H1 (cell line): ENCODE results near the gene CRYBB2.

ENCODE experiments used
- BRCA1 ChIP-seq: IDR thresholded peaks from 2 replicates; pipeline ENCODE4 v1.6.1; 2012; ENCODE audit warnings: low read depth, low read length, improper control_type of control experiment
- EP300 ChIP-seq, 2 experiments: IDR thresholded peaks; 1 replicate in 1 of 2; 2 replicates in 1 of 2; pipeline ENCODE4 v1.6.1; 2011 to 2012; ENCODE audit warnings: low read depth in 2 of 2, low read length in 2 of 2, mild to moderate bottlenecking in 2 of 2, borderline replicate concordance in 1 of 2, inconsistent platforms in 1 of 2, moderate library complexity in 1 of 2
- EZH2 ChIP-seq: fragments of 200-600 bp; sonication (generic); IDR thresholded peaks from 2 replicates; pipeline ENCODE4 v1.7.1; 2012; ENCODE audit warnings: low read depth, mild to moderate bottlenecking, moderate library complexity, low read length, inconsistent platforms; ENCODE audit not compliant: severe bottlenecking
- MAFK ChIP-seq: IDR thresholded peaks from 2 replicates; pipeline ENCODE4 v1.6.1; 2012; ENCODE audit warnings: low read depth, mild to moderate bottlenecking, improper control_type of control experiment, low read length
- POLR2A ChIP-seq, 2 experiments: IDR thresholded peaks; 1 replicate in 1 of 2; 2 replicates in 1 of 2; pipeline ENCODE4 v1.6.1; 2011; ENCODE audit warnings: low read depth in 2 of 2, low read length in 2 of 2, mild to moderate bottlenecking in 2 of 2; ENCODE audit errors: control extremely low read depth in 1 of 2
- POLR2AphosphoS5 ChIP-seq: IDR thresholded peaks from 2 replicates; pipeline ENCODE4 v1.6.1; 2011; ENCODE audit warnings: low read depth, low read length
- SP1 ChIP-seq: IDR thresholded peaks from 2 replicates; pipeline ENCODE4 v1.6.1; 2011; ENCODE audit warnings: low read depth, low read length
- SUZ12 ChIP-seq: fragments of 200-600 bp; sonication (generic); IDR thresholded peaks from 2 replicates; pipeline ENCODE4 v1.6.1; 2012; ENCODE audit warnings: mild to moderate bottlenecking, inconsistent platforms, low read length, moderate library complexity, mixed read lengths
- TAF7 ChIP-seq: optimal IDR thresholded peaks from 2 replicates; pipeline ENCODE3; 2011; ENCODE audit warnings: low read depth, mild to moderate bottlenecking, inconsistent platforms, low read length, moderate library complexity, borderline replicate concordance
- ZNF274 ChIP-seq: IDR thresholded peaks from 2 replicates; pipeline ENCODE4 v1.7.0; 2012; ENCODE audit warnings: low read length, borderline replicate concordance; ENCODE audit errors: extremely low read depth
- TF ChIP-seq, protein P1 (sequence below), 3 experiments: IDR thresholded peaks; 1 replicate in 2 of 3; 2 replicates in 1 of 3; pipeline versions ENCODE4 v1.5.1 to v1.6.1; 2011; ENCODE audit warnings: low read length in 3 of 3, mild to moderate bottlenecking in 3 of 3, inconsistent platforms in 2 of 3, low read depth in 1 of 3, moderate library complexity in 1 of 3; ENCODE audit not compliant: insufficient read depth in 1 of 3; ENCODE audit errors: control extremely low read depth in 1 of 3
- TF ChIP-seq, protein P2 (sequence below): IDR thresholded peaks from 2 replicates; pipeline ENCODE4 v1.6.1; 2012; ENCODE audit warnings: inconsistent platforms

DNA sequence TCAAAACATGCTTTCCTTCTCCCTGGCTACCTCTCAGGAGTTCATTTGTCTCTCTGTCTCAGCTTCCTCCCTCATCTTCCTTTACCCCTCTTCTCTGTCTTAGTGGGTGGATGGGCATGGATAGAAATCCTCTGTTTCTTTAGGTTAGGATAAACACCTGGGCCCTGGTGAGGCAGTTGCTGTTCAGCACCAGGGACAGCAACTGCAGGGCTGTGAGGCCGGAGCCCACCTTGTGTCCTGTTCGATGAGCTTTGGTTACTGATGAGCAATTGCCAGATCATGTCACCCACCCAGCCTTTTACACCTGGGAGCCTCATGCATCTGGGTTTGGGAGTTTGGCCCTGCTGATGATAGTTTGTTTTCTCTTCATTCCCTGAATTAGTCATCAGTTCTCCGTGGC lies 25.9 kb upstream of the CRYBB2 start:
- TF ChIP-seq, protein P1, sequence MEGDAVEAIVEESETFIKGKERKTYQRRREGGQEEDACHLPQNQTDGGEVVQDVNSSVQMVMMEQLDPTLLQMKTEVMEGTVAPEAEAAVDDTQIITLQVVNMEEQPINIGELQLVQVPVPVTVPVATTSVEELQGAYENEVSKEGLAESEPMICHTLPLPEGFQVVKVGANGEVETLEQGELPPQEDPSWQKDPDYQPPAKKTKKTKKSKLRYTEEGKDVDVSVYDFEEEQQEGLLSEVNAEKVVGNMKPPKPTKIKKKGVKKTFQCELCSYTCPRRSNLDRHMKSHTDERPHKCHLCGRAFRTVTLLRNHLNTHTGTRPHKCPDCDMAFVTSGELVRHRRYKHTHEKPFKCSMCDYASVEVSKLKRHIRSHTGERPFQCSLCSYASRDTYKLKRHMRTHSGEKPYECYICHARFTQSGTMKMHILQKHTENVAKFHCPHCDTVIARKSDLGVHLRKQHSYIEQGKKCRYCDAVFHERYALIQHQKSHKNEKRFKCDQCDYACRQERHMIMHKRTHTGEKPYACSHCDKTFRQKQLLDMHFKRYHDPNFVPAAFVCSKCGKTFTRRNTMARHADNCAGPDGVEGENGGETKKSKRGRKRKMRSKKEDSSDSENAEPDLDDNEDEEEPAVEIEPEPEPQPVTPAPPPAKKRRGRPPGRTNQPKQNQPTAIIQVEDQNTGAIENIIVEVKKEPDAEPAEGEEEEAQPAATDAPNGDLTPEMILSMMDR (IDR thresholded peaks at IDR 0.05; ENCODE audit: control extremely low read depth in 1 of 3, insufficient read depth in 1 of 3, low read depth in 1 of 3, low read length in 3 of 3): no peak
- TF ChIP-seq EZH2 (no peak), POLR2AphosphoS5 (no peak), MAFK (no peak), ZNF274 (no peak), POLR2A (IDR thresholded peaks at IDR 0.05; ENCODE audit: control extremely low read depth in 1 of 2, low read depth in 2 of 2, low read length in 2 of 2) (no peak), SP1 (no peak), TAF7 (no peak), SUZ12 (no peak), EP300 (IDR thresholded peaks at IDR 0.05; ENCODE audit: borderline replicate concordance in 1 of 2, low read depth in 2 of 2, low read length in 2 of 2) (no peak), BRCA1 (no peak)
- TF ChIP-seq, protein P2, sequence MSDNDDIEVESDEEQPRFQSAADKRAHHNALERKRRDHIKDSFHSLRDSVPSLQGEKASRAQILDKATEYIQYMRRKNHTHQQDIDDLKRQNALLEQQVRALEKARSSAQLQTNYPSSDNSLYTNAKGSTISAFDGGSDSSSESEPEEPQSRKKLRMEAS: no peak
